IMR-90 (cell line): ENCODE measurements around the gene TRPM3. TPM values are rescaled to one million over a fixed set of nuclear protein-coding genes. Genes with fewer than 3 reads are reported as not detected.

ENCODE experiments used
- ATAC-seq: fragments of 200-7000 bp; cut with Tn5 transposase; 2 replicates; pipeline ENCODE4 v1.9.1; 2020; ENCODE audit warnings: low read depth, mild to moderate bottlenecking, moderate library complexity
- BruUV-seq: library from RNA; stranded (reverse); fragments of 400-500 nt; replicated peaks from 2 replicates; lab custom pipeline; 2021; lab: Mats Ljungman, UMichigan
- CTCF ChIA-PET: fragments of 300-600 bp; formaldehyde crosslinking; extraction: SDS; loops from one replicate; lab custom pipeline; 2021; ENCODE audit warnings: antibody characterized with exemption; lab: Yijun Ruan, JAX
- POLR2A ChIA-PET: fragments of 300-600 bp; sonication (Branson Sonifier 250); formaldehyde crosslinking; loops from one replicate; lab custom pipeline; 2022; ENCODE audit warnings: antibody characterized with exemption; ENCODE audit not compliant: unreplicated experiment; lab: Charles Lee
- DNase-seq: peaks from one replicate; pipeline ENCODE4 v3.0.0; 2013
- H2AFZ ChIP-seq: replicated peaks from 2 replicates; pipeline ENCODE3; 2013; ENCODE audit warnings: low read length, mild to moderate bottlenecking; ENCODE audit not compliant: poor library complexity
- H2AK5ac ChIP-seq: 2 replicates; pipeline ENCODE4 v1.6.1; 2013; ENCODE audit warnings: low read depth, low read length, inconsistent platforms
- H2AK9ac ChIP-seq: replicated peaks from 2 replicates; pipeline ENCODE3; 2013; ENCODE audit warnings: mild to moderate bottlenecking, low read depth, low read length, moderate library complexity; ENCODE audit not compliant: poor library complexity
- H2BK120ac ChIP-seq: 2 replicates; pipeline ENCODE4 v1.6.1; 2013; ENCODE audit warnings: low read depth, low read length, inconsistent platforms
- H2BK15ac ChIP-seq: 3 replicates; pipeline ENCODE4 v1.6.1; 2013; ENCODE audit warnings: low read depth, low read length, inconsistent platforms
- H2BK20ac ChIP-seq: 2 replicates; pipeline ENCODE4 v1.6.1; 2013; ENCODE audit warnings: low read depth, mild to moderate bottlenecking, inconsistent platforms, low read length, moderate library complexity
- H2BK5ac ChIP-seq: 2 replicates; pipeline ENCODE4 v1.6.1; 2013; ENCODE audit warnings: mild to moderate bottlenecking, low read depth, low read length, inconsistent platforms; ENCODE audit not compliant: poor library complexity, severe bottlenecking
- H3K14ac ChIP-seq: replicated peaks from 2 replicates; pipeline ENCODE4 v1.6.1; 2013; ENCODE audit warnings: low read depth, low read length, inconsistent platforms
- H3K18ac ChIP-seq: 2 replicates; pipeline ENCODE4 v1.6.1; 2013; ENCODE audit warnings: low read depth, low read length, control low read depth
- H3K23ac ChIP-seq: 2 replicates; pipeline ENCODE4 v1.6.1; 2013; ENCODE audit warnings: low read depth, low read length, inconsistent platforms
- H3K27ac ChIP-seq: 2 replicates; pipeline ENCODE4 v1.5.1; 2013; ENCODE audit warnings: mild to moderate bottlenecking, control low read depth, low read length; ENCODE audit not compliant: insufficient read depth
- H3K27me3 ChIP-seq: 2 replicates; pipeline ENCODE4 v1.6.1; 2013; ENCODE audit warnings: low read length; ENCODE audit not compliant: control insufficient read depth, insufficient read depth
- H3K36me3 ChIP-seq: 2 replicates; pipeline ENCODE4 v1.6.1; 2013; ENCODE audit warnings: low read length, mixed read lengths; ENCODE audit not compliant: control insufficient read depth, insufficient read depth
- H3K4ac ChIP-seq: 2 replicates; pipeline ENCODE4 v1.6.1; 2013; ENCODE audit warnings: low read depth, low read length, inconsistent platforms
- H3K4me1 ChIP-seq: 2 replicates; pipeline ENCODE4 v1.6.1; 2013; ENCODE audit warnings: low read length, mixed read lengths; ENCODE audit not compliant: control insufficient read depth, insufficient read depth
- H3K4me2 ChIP-seq: 2 replicates; pipeline ENCODE4 v1.6.1; 2013; ENCODE audit warnings: low read depth, mild to moderate bottlenecking, control low read depth, low read length, moderate library complexity
- H3K4me3 ChIP-seq: 2 replicates; pipeline ENCODE4 v1.5.1; 2013; ENCODE audit warnings: low read depth, mild to moderate bottlenecking, control low read depth, low read length, moderate library complexity; ENCODE audit not compliant: insufficient read depth
- H3K56ac ChIP-seq: 2 replicates; pipeline ENCODE4 v1.6.1; 2013; ENCODE audit warnings: low read length, inconsistent platforms; ENCODE audit not compliant: insufficient read depth; ENCODE audit errors: extremely low read depth
- H3K79me1 ChIP-seq, 2 experiments: 2 replicates each; pipeline ENCODE4 v1.6.1; 2013; ENCODE audit warnings: low read length in 2 of 2, inconsistent platforms in 1 of 2, low read depth in 1 of 2
- H3K9ac ChIP-seq: 2 replicates; pipeline ENCODE4 v1.6.1; 2013; ENCODE audit warnings: low read depth, low read length, control low read depth
- H3K9me1 ChIP-seq: 2 replicates; pipeline ENCODE4 v1.6.1; 2013; ENCODE audit warnings: low read length, inconsistent platforms; ENCODE audit not compliant: insufficient read depth
- H3K9me3 ChIP-seq: 2 replicates; pipeline ENCODE4 v1.6.1; 2013; ENCODE audit warnings: low read length; ENCODE audit not compliant: control insufficient read depth, insufficient read depth
- H4K20me1 ChIP-seq: 2 replicates; pipeline ENCODE4 v1.6.1; 2013; ENCODE audit warnings: low read length, inconsistent platforms; ENCODE audit not compliant: insufficient read depth
- H4K5ac ChIP-seq: 2 replicates; pipeline ENCODE4 v1.6.1; 2013; ENCODE audit warnings: mild to moderate bottlenecking, low read depth, low read length, control low read depth
- H4K8ac ChIP-seq, 2 experiments: 2 replicates each; pipeline ENCODE4 v1.6.1; 2013; ENCODE audit warnings: low read depth in 2 of 2, low read length in 2 of 2, control low read depth in 1 of 2, inconsistent platforms in 1 of 2
- H4K91ac ChIP-seq: 2 replicates; pipeline ENCODE4 v1.6.1; 2013; ENCODE audit warnings: low read depth, low read length, inconsistent platforms; ENCODE audit not compliant: insufficient read depth
- FOS ChIP-seq: fragments of 150-350 bp; IDR thresholded peaks from 2 replicates; pipeline ENCODE4 v1.6.1; 2016; ENCODE audit warnings: low read depth, low read length
- MAFK ChIP-seq: IDR thresholded peaks from 2 replicates; pipeline ENCODE4 v1.6.1; 2012; ENCODE audit warnings: low read depth, low read length, improper control_type of control experiment
- MAZ ChIP-seq: IDR thresholded peaks from 2 replicates; pipeline ENCODE4 v1.6.1; 2012; ENCODE audit warnings: low read depth, mild to moderate bottlenecking, low read length, improper control_type of control experiment, moderate library complexity, borderline replicate concordance
- MXI1 ChIP-seq: IDR thresholded peaks from 2 replicates; pipeline ENCODE4 v1.6.1; 2012; ENCODE audit warnings: low read depth, mild to moderate bottlenecking, low read length, moderate library complexity, borderline replicate concordance
- POLR2A ChIP-seq: IDR thresholded peaks from 2 replicates; pipeline ENCODE4 v1.6.1; 2012; ENCODE audit warnings: mild to moderate bottlenecking, low read depth, low read length
- RFX5 ChIP-seq: IDR thresholded peaks from 2 replicates; pipeline ENCODE4 v1.8.0; 2012; ENCODE audit warnings: low read depth, mild to moderate bottlenecking, low read length, moderate library complexity
- WGBS, 2 experiments: methylation state at CpG; one replicate each; pipeline versions ENCODE4 v1.1.5 to v1.1.7; 2013; ENCODE audit warnings: missing lambda C conversion rate in 2 of 2; ENCODE audit not compliant: insufficient read length in 1 of 2; ENCODE audit errors: extremely low coverage in 2 of 2; 5-methylcytosine and 5-hydroxymethylcytosine counted together
- dilution Hi-C: fragments of 300-500 bp; cut with HindIII; formaldehyde crosslinking; loops from one replicate; pipeline ENCODE4 v1.14.3; 2018; ENCODE audit warnings: low sequenced_read_pairs; ENCODE audit not compliant: unreplicated experiment
- in situ Hi-C: fragments of 300-500 bp; cut with MboI; formaldehyde crosslinking; loops from 3 replicates; pipeline ENCODE4 v1.14.3; 2019; ENCODE audit warnings: low sequenced_read_pairs, inconsistent platforms, mixed read lengths
- intact Hi-C: fragments of 100-400 bp; cut with micrococcal nuclease; formaldehyde crosslinking; loops from 2 replicates; pipeline ENCODE4 v1.10.0; 2022
- polyA plus RNA-seq, 3 experiments: library from polyadenylated mRNA; depleted of rRNA; stranded (reverse); fragments of >200 nt; gene quantifications; 2 replicates each; pipeline ENCODE4 v1.2.3, GENCODE V29; 2012; ENCODE audit warnings: low replicate concordance in 1 of 3
- total RNA-seq: library from RNA; depleted of rRNA; stranded (reverse); fragments of >200 nt; gene quantifications from 2 replicates; pipeline ENCODE4 v1.2.3, GENCODE V29; 2012
- TF ChIP-seq, protein P1 (sequence below): fragments of 150-350 bp; IDR thresholded peaks from 2 replicates; pipeline ENCODE4 v1.6.1; 2016; ENCODE audit warnings: low read depth, mild to moderate bottlenecking, low read length, moderate library complexity, borderline replicate concordance

The TRPM3 gene
- total and polyA plus RNA-seq, 2 of the 4 experiments (the other 2 are of a cell fraction): not detected

- H4K91ac ChIP-seq: no peak overlapping the region
- no peak overlapping the region for H4K5ac ChIP-seq
- H3K9me3 ChIP-seq: no peaks in the 10 kb centered on the region
- no peaks in the 10 kb centered on the region for H3K79me1 ChIP-seq
- H2BK5ac ChIP-seq: no peak overlapping the region
- in situ Hi-C loops: no loop called here
- no peak overlapping the region for H3K27ac ChIP-seq
- no peak overlapping the region for H3K56ac ChIP-seq
- H2AK9ac ChIP-seq: no peak overlapping the region
- no peak overlapping the region for H3K23ac ChIP-seq
- H2AFZ ChIP-seq: no peak overlapping the region
- H4K8ac ChIP-seq: no peak overlapping the region
- no peaks in the 10 kb centered on the region for H3K27me3 ChIP-seq
- H3K18ac ChIP-seq: no peak overlapping the region
- H3K36me3 ChIP-seq: no peaks in the 10 kb centered on the region
- H3K4me3 ChIP-seq: no peak overlapping the region
- H3K9me1 ChIP-seq: no peaks in the 10 kb centered on the region
- no peak overlapping the region for H3K4me2 ChIP-seq
- H2BK120ac ChIP-seq: no peak overlapping the region
- WGBS, 2 experiments: no CpG with 5 or more reads among the region's 1 CpG
- POLR2A ChIA-PET: no interaction called here
- H3K14ac ChIP-seq: no peak overlapping the region
- no TSS peak for BruUV-seq
- H3K4me1 ChIP-seq: no peaks in the 10 kb centered on the region
- CTCF ChIA-PET: interaction anchor here (0.8 kb wide), 1 partner anchor 10 kb away, joined by 3 read pairs; no protein-coding TSS in a partner anchor
- no peak for TF ChIP-seq FOS
- TF ChIP-seq MAFK: no peak
- no peak for TF ChIP-seq MAZ
- no peak for TF ChIP-seq RFX5
- TF ChIP-seq POLR2A: no peak
- TF ChIP-seq, protein P1, sequence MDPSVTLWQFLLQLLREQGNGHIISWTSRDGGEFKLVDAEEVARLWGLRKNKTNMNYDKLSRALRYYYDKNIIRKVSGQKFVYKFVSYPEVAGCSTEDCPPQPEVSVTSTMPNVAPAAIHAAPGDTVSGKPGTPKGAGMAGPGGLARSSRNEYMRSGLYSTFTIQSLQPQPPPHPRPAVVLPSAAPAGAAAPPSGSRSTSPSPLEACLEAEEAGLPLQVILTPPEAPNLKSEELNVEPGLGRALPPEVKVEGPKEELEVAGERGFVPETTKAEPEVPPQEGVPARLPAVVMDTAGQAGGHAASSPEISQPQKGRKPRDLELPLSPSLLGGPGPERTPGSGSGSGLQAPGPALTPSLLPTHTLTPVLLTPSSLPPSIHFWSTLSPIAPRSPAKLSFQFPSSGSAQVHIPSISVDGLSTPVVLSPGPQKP: no peak
- TF ChIP-seq MXI1: no peak
- intact Hi-C loops: no loop called here
- dilution Hi-C loops: no loop called here
- no peak overlapping the region for H2BK15ac ChIP-seq
- ATAC-seq (no peak), DNase-seq (no peak)
- H4K20me1 ChIP-seq: no peaks in the 10 kb centered on the region
- no peak overlapping the region for H3K4ac ChIP-seq
- no peak overlapping the region for H3K9ac ChIP-seq
- no peak overlapping the region for H2BK20ac ChIP-seq
- no peak overlapping the region for H2AK5ac ChIP-seq
Measured at GRCh38 chr9:70816316-70816715, 305.1 kb downstream of the TRPM3 start.
